H7 (cell line): Measurements from ENCODE around the gene ATP10B. TPM values are rescaled to one million over a fixed set of nuclear protein-coding genes. Genes with fewer than 3 reads are reported as not detected.
A peak's percentile ranks its signal among the peaks of the same experiment; 100 is the strongest.
"Not testable (repeated sequence)": the region's sequence is repeated elsewhere in the genome, so short reads cannot be mapped to it uniquely, and the experiment has no call there.

Source experiments
- DNase-seq: peaks from one replicate; pipeline ENCODE4 v3.0.0; 2012
- H3K27me3 ChIP-seq: 2 replicates; pipeline ENCODE4 v1.6.0; 2011; ENCODE audit warnings: mild to moderate bottlenecking, low read length; ENCODE audit not compliant: control insufficient read depth, insufficient read depth
- H3K36me3 ChIP-seq: replicated peaks from 2 replicates; pipeline ENCODE4 v1.5.1; 2011; ENCODE audit warnings: low read length; ENCODE audit not compliant: control insufficient read depth, insufficient read depth
- H3K4me3 ChIP-seq: 2 replicates; pipeline ENCODE4 v1.5.1; 2011; ENCODE audit warnings: low read depth, mild to moderate bottlenecking, control low read depth, low read length, moderate library complexity; ENCODE audit not compliant: insufficient read depth
- total RNA-seq: library from RNA; depleted of rRNA; stranded (reverse); fragments of >200 nt; shearing (Covaris generic); gene quantifications from 2 replicates; pipeline ENCODE4 v1.2.3, GENCODE V29; 2014; rRNA removed

ATP10B gene, protein sequence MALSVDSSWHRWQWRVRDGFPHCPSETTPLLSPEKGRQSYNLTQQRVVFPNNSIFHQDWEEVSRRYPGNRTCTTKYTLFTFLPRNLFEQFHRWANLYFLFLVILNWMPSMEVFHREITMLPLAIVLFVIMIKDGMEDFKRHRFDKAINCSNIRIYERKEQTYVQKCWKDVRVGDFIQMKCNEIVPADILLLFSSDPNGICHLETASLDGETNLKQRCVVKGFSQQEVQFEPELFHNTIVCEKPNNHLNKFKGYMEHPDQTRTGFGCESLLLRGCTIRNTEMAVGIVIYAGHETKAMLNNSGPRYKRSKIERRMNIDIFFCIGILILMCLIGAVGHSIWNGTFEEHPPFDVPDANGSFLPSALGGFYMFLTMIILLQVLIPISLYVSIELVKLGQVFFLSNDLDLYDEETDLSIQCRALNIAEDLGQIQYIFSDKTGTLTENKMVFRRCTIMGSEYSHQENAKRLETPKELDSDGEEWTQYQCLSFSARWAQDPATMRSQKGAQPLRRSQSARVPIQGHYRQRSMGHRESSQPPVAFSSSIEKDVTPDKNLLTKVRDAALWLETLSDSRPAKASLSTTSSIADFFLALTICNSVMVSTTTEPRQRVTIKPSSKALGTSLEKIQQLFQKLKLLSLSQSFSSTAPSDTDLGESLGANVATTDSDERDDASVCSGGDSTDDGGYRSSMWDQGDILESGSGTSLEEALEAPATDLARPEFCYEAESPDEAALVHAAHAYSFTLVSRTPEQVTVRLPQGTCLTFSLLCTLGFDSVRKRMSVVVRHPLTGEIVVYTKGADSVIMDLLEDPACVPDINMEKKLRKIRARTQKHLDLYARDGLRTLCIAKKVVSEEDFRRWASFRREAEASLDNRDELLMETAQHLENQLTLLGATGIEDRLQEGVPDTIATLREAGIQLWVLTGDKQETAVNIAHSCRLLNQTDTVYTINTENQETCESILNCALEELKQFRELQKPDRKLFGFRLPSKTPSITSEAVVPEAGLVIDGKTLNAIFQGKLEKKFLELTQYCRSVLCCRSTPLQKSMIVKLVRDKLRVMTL (N-terminal part only)
- total RNA-seq = 0.03 TPM in 1 of 2 replicates, not detected in the other

DNA sequence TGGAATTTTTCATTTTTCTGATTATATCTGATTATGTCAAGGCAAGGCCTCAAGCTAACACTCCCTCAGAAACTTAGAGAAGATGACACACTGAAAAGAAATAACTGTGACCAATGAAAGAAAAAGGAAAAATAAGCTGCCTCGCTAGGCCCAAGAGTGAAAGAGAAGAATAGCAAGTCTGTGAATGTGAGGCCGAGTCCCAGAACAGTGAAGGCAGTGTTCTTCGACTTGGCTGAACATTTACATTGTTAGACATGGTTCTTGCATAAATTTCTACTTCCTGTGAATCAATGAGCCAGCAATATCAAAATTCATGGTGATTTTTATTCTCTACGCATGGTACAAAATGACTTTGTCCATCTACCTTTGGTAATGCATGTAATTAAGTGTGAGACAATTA is at the start of gene ATP10B:
TSS of gene ATP10B (minus strand) at position 163 of the 400 bp plus-strand sequence. CDS start 164,137 bp downstream, outside the sequence.
- no peaks in the 10 kb centered on the region for H3K27me3 ChIP-seq
- H3K36me3 ChIP-seq = no peaks in the 10 kb centered on the region
- no peak within 1 kb of the TSS for H3K4me3 ChIP-seq
- DNase-seq = no peak

DNA sequence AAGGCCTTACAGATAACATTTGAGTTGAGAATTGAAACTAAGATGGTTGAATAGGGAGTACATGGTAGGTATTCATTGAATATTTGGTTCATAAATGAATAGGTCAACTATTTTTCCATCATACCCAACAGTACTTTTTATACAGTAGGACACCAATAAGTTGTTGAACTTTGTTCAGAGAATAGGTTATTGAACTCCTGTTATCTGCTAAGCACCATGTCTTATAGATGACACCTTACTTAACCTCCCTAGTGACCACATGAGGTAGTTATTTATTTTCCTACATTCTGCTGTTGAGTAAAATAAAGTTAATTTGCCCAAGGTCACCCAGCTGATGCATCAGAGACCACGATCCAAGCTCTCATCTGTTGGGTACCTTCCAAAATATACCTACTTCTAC is 49.6 kb upstream of the ATP10B start:
- H3K4me3 ChIP-seq = no peak overlapping the region
- no peaks in the 10 kb centered on the region for H3K36me3 ChIP-seq
- no peaks in the 10 kb centered on the region for H3K27me3 ChIP-seq
- no peak for DNase-seq

- Histone ChIP-seq H3K27me3 (no peaks in the 10 kb centered on the region), H3K4me3 (no peak overlapping the region), H3K36me3 (no peaks in the 10 kb centered on the region)
- no peak for DNase-seq
Measured at GRCh38 chr5:160899735-160900134, 47.7 kb upstream of the ATP10B start.

DNA sequence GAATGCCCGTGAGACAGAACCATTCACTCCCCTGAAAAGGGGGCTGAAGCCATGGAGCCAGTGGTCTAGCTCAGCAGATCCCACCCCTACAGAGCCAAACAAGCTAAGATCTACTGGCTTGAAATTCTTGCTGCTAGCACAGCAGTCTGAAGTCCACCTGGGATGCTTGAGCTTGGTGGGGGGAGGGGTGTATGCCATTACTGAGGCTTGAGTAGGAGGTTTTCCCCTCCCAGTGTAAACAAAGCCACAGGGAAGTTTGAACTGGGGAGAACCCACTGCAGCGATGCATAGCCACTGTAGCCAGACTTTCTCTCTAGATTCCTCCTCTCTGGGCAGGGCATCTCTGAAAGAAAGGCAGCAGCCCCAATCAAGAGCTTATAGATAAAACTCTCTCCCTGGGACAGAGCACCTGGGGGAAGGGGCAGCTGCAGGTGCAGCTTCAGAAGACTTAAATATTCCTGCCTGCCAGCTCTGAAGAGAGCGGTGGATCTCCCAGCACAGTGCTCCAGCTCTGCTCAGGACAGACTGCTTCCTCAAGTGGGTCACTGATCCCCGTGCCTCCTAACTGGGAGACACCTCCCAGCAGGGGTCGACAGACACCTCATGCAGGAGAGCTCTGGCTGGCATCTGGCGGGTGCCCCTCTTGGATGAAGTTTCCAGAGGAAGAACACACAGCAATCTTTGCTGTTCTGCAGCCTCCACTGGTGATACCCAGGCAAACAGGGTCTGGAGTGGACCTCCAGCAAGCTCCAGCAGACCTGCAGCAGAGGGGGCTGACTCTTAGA is 41.4 kb upstream of the ATP10B start:
- H3K36me3 ChIP-seq, H3K4me3 ChIP-seq, DNase-seq, H3K27me3 ChIP-seq: not testable (repeated sequence)

GRCh38 chr5:160887780-160888179 is 35.8 kb upstream of the ATP10B start:
- DNase-seq = no peak
- Histone ChIP-seq H3K4me3 (no peak overlapping the region), H3K36me3 (no peaks in the 10 kb centered on the region), H3K27me3 (no peaks in the 10 kb centered on the region)

GRCh38 chr5:160873560-160874200 is 21.7 kb upstream of the ATP10B start:
- DNase-seq, H3K36me3 ChIP-seq, H3K27me3 ChIP-seq: not testable (repeated sequence)
- peak overlapping the region; percentile 36 for H3K4me3 ChIP-seq

DNA sequence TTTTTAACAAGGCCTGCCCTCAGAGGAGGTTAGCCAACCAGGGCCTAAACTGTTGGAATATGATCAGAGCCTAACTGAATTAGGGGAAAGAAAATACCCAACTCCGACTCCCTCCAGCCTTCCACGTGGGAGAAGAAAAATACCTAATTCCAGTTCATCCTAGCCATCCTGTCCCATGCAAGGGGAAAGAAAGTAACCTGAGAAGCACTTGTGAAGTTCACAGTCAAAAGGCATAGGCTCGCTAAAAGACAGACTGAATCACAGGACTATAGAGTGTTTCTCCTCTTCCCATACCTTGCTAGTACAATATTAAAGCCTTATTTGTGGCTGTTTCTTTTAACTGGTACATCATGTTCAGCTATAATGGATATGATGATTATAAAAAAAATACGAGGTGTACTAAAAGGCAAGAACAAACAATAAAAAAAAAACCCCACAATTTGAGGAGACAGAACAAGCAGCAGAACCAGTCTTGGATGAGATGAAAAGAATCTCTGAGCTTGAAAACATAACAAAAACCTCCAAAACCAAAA is 18.0 kb upstream of the ATP10B start:
- H3K36me3 ChIP-seq = no peaks in the 10 kb centered on the region
- no peak overlapping the region for H3K4me3 ChIP-seq
- DNase-seq = no peak
- H3K27me3 ChIP-seq = no peaks in the 10 kb centered on the region

DNA sequence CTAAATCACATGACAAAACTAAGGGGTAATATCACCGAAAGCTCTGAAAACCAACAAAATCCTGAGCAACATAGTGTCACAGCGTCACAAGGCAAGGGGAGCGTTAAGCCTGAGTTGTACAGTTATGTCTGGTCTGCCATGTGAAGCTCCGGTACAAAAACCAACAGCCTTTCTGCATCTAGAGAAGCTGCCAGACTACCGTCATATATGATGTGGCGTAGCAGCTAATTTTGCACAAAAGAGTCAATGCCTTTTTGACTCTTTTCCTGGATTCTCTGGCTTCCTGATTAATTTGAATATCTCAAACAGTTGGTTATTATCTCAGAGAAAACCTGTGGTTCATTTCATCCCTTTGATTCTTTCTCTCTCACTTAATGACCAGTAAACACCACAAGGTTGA is 16.0 kb upstream of the ATP10B start:
- DNase-seq = no peak

DNA sequence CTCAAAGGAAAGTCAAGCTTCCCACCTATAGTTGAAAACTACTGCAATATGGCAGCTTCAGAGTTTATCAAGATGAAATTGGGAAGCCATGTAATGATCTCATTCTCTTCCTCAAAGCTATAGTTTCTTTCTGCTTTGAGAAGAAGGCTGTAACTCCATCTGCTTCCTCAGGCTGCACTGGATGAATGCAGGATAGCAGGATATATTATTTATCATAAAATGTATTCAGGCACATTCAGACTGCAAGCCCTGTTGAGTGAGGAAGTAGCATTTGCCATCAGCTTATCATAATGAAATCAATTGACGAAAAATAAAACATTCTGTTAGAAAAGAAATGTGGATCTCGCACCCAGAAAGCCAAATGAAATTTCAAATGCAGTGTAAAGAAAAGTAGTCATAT is 560 bp downstream of the ATP10B start:
- H3K36me3 ChIP-seq = no peaks in the 10 kb centered on the region
- H3K4me3 ChIP-seq = no peak overlapping the region
- no peak for DNase-seq
- no peaks in the 10 kb centered on the region for H3K27me3 ChIP-seq

More for the DNA sequence above, 16.0 kb upstream of the ATP10B start:
- Histone ChIP-seq H3K36me3 (no peaks in the 10 kb centered on the region), H3K4me3 (no peak overlapping the region), H3K27me3 (no peaks in the 10 kb centered on the region)

DNA sequence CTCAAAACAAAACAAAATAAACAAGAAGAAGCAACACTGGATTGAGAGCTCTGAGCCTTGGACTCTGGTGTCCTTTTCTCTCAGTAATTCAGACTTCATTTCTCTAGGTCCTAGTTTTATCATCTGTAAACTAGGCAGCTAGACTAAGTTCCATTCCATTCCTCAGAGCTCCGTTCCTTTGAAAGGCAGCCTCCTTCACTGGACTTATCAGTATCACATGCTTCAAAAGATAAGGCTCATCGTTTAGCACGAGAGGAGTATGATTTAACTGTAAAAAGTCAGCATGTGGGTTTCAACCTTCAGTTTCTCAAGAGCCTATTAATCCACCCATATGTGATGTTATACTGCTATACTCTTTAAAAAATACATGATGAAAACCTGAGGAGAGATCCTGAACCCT is 1.6 kb downstream of the ATP10B start:
- no peaks in the 10 kb centered on the region for H3K36me3 ChIP-seq
- no peak overlapping the region for H3K4me3 ChIP-seq
- no peaks in the 10 kb centered on the region for H3K27me3 ChIP-seq
- no peak for DNase-seq

DNA sequence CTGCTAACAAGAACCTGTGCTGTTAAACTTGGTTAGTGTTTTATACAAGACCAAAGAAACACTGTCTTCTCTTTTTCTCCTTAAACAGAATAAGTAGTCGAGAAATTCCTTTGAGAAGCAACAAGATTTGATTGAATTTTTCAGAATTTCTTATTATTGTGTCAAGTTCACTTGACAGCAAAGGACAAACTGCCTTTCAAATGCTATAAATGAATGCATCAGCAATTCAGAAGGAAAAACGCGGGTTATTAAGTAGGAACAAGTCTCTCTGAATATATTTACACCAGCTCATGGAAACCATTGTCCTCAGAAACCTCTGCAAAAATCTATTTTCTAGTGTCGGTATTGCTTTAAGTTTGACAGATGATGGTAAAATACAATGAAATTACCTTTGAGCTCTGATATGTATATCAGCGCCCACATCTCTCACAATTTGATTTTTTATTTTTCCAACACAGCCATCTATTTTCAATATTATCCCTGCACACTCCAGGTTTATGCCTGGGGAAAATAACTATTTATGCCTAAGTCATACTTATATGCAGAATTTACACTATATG is 4.4 kb downstream of the ATP10B start:
- Histone ChIP-seq H3K36me3 (no peaks in the 10 kb centered on the region), H3K27me3 (no peaks in the 10 kb centered on the region), H3K4me3 (no peak overlapping the region)
- no peak for DNase-seq

GRCh38 chr5:160846642-160847041 is 5.4 kb downstream of the ATP10B start:
- Histone ChIP-seq H3K4me3 (no peak overlapping the region), H3K27me3 (no peaks in the 10 kb centered on the region), H3K36me3 (no peaks in the 10 kb centered on the region)
- no peak for DNase-seq

- no peaks in the 10 kb centered on the region for H3K27me3 ChIP-seq
- no peak overlapping the region for H3K4me3 ChIP-seq
- no peak for DNase-seq
- H3K36me3 ChIP-seq = no peaks in the 10 kb centered on the region
Measured at GRCh38 chr5:160844177-160844576, 7.8 kb downstream of the ATP10B start.
